GM19468 (cell line): ENCODE data around the gene GAK.

Source experiments
- ATAC-seq: cut with Tn5 transposase; IDR thresholded peaks from one replicate; pipeline ENCODE4 v1.9.1; 2021; ENCODE audit warnings: mild to moderate bottlenecking, moderate library complexity, moderate number of reproducible peaks; ENCODE audit not compliant: unreplicated experiment; ENCODE audit errors: extremely low read depth

Gene GAK

DNA sequence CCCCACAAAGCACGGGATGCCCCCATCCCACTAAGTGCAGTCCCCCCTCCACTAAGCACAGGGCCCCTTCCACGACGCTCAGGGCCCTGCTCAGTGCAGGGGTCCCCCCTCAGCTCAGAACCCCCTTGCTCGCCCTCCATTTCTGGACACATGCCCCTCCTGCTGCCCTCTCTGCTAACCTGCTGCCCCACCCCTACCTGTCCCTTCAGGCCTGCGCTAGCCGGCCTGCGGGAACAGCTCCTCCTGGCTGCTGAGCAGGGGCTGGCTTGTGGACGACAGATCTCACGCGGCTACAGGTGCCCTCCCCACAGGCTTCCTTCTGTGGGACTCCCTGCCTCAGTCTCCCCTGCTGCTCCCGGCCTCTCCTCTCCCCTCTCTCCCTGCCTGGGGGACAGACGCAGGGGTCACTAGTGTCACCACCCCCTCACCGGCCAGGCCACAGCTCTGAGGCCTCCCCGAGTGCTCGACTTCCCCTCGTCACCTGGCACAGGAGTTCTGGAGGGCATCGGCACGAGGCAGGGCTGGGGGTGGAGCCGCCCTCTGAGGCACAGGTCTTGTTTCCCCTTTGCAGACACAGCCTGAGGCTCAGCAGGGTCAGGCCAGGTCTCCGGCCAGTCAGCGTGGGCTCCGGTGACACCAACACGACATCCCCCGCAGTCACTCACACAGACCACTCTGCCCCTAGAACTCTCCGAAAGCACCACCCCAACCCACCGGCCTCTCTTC lies 21.6 kb downstream of the GAK start:
- ATAC-seq = no peak

DNA sequence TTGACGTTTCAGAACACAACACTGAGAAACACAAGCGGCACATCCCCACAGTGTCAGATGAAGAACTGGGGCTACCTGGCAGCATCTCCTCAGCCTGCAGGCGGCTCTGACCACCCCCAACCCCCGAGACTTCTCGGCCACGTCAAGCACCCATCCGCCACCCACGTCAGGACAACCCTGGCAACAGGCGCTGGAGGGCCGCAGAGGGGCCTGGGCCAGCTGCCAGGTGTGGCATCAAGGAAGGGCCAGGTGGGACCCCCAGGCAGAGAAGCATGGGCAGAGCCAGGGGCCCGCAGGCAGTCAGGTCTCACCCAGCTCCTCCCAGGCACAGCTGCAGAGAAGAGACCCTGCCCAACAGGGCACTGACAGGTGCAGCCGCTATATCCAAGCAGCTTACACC lies 22.3 kb downstream of the GAK start:
- no peak for ATAC-seq

DNA sequence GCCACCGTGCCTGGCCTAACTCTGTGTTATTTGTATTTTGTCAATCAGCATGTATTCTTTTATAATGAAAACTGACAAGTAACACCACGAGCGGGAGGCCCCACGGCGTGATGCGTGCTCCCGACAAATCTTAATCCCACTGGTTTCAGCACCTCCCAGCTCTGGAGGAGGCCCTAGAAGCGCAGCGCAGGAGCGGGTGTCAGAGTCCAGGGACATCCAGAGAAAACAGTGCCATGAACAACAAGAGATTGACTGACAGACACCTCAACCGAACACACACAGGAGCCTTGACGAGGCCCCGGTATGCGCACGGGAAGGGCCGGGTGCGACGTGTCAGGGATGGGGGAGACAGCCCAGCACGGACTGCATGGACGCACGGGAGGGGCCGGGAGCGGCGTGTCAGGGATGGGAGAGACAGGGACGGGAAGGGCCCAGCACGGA lies 23.0 kb downstream of the GAK start:
- no peak for ATAC-seq

- no peak for ATAC-seq
These were observed 24.3 kb downstream of the GAK start for GRCh38 chr4:907691-908425.

DNA sequence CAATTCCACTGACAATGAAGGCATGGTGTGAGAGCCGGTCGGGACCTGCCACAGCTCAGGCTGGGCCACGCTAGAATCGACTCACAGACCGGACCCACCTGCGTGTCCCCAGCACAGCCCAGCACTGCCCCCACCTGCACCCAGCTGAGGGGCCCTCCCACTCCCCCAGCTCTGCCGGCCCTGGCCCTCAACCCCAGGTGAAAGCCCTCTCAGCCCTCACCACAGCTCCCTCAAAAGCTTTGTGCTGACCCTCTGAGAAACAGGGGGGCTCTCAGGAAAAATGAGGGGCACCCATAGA lies 25.1 kb downstream of the GAK start:
- ATAC-seq = no peak

DNA sequence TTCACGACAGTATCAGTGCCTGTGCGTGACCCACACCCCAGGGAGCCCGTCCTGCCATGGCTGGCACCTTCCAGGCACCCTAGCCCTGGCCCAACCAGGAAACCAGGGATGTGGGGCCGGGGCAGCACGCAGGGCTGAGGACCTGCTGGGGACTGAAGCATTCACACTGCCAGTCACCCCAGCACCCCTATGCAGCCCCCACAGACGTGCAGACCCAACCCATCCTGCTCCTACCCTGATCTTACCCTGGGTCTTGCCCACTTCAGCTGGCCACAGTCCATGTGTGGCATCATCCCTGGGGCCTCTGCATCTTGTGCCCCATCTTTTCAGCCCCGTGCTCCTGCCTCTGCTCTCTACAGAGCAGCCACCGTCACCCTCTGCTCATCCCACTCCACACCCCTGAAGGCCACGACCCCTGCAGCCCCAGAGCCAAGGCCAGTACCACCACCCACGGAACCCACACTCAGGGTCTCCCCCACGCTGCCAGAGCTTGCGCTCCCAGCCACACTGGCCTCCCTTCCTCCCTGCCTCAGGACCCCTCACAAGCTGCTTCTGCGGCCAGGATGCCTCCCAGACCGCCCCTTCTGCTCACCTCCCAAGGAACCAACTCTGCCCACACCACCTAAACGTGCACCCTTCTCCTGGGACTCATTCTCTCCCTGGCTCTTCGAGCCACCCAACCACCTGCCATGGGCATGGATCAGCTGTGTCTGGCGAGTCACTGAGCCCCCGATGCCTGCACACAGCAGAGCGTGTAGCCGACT lies 25.6 kb downstream of the GAK start:
- ATAC-seq = no peak

GRCh38 chr4:905485-906338 lies 26.4 kb downstream of the GAK start:
- ATAC-seq = no peak

GRCh38 chr4:903066-904046 lies 28.8 kb downstream of the GAK start:
- no peak for ATAC-seq

DNA sequence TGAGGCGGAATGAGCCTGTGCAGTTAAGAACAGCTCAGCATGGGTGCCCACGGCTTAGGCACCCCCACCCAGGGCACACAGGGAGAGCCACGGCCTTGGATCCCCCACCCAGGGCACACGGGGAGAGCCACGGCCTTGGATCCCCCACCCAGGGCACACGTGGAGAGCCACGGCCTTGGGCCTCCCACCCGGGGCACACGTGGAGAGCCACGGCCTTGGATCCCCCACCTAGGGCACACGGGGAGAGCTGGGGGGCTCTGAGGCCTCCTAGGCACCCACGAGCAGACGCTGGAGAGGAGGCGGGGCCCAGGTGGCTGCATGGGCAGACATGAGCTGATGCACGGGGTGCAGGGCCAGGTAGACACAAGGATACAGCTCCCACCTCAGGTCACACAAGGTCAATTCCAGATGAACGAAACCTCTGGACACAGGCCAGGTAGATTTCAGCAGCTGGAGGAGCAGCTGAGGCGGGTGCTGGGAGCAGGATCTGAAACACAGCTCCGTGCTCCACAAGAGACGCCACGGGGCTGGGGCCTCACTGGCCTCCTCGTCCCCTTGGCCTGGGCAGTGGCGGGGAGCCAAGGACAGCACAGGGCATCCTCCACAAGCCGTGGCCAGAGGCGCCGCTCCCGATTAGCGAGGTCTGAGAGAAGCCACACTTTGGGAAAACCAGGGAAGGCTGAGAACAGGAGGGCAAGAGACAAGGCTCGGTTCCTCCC lies 30.8 kb downstream of the GAK start:
- ATAC-seq = no peak

GRCh38 chr4:900721-901120 lies 31.4 kb downstream of the GAK start:
- ATAC-seq = no peak

DNA sequence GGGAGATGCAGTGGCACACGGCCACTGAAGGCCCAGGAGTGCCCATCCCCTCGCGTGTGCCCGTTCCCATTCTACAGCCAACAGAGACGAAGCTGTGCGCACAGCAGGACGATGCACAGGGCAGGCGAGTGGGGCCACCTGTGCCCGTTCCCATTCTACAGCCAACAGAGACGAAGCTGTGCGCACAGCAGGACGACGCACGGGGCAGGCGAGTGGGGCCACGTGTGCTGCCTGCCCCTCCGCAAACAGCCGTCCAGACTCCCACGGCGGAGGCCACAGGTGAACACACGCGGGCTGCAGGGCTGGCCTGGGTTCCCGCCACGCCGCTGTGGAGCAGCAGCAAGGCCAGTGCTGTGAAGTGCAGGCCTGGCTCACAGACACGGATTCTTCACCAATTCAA lies 32.0 kb downstream of the GAK start:
- ATAC-seq = no peak

- ATAC-seq = no peak
These were observed 32.6 kb downstream of the GAK start for GRCh38 chr4:899556-899906.

DNA sequence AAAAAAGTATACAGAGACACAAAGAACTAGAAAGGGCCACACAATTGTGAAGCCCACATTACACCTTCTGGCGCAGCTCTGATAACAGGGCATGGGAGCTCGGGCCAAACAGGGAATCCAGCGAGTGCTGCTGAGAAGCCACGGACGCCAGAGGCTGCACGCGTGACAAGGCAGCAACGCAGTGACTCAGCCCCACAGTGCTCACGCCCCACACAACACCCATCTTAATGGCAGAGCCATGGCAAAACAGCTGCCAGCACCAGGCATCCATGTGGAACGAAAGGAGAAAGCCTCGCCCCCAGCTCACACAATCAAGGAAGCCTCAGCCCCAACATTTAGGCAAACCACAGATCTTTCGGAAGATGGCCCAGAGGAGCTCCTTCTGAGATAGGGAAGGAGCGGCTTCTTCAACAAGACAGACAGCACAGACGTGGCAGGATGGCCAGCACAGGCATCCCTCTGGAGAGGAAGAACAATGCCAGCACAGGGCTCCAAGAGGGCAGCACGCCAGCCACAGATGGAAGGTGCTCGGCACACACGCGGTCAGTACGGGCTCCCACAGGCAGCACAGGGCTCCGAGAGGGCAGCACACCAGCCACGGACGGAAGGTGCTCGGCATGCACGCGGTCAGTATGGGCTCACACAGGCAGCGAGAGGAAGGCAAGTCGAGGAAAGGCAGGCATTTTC lies 33.1 kb downstream of the GAK start:
- ATAC-seq = no peak

GRCh38 chr4:898123-898522 lies 34.0 kb downstream of the GAK start:
- no peak for ATAC-seq

GRCh38 chr4:896630-897029 lies 35.5 kb downstream of the GAK start:
- no peak for ATAC-seq

DNA sequence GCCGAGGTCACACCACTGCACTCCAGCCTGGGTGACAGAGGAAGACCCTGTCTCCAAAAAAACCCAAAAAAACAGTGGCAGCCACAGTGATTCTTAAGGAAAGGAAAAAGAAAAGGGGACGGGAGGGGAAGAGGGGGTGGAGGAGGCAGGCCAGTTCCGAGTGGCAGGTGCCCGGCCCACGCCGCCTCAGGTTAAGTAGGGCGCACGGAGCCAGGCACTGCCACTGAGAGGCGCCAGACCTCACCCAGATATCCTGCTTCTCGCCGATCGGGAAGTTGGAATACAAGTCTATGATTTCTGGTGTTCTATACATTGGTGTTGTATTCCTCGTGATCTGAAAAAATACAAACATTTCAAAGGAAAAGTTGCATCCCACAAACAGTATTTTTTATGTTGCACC lies 35.9 kb downstream of the GAK start:
- no peak for ATAC-seq

- ATAC-seq = no peak
These were observed 36.5 kb downstream of the GAK start for GRCh38 chr4:895596-895995.

GRCh38 chr4:893995-894705 lies 38.0 kb downstream of the GAK start:
- no peak for ATAC-seq
